Nephron progenitor cell (in vitro differentiated cells): ENCODE results near the gene IBA57.

ENCODE experiments used
- DNase-seq: peaks from one replicate; pipeline ENCODE4 v3.0.0; 2021
- H3K27ac Mint-ChIP-seq: 2 replicates; pipeline ENCODE4 v1.8.0; 2021; ENCODE audit warnings: mild to moderate bottlenecking, moderate library complexity, mixed read lengths
- H3K27me3 Mint-ChIP-seq: 2 replicates; pipeline ENCODE4 v1.8.0; 2021; ENCODE audit warnings: mild to moderate bottlenecking, low read depth, mixed read lengths; ENCODE audit not compliant: poor library complexity
- H3K36me3 Mint-ChIP-seq: 2 replicates; pipeline ENCODE4 v1.8.0; 2021; ENCODE audit warnings: low read depth, mixed read lengths
- H3K4me1 Mint-ChIP-seq: 2 replicates; pipeline ENCODE4 v1.8.0; 2021; ENCODE audit warnings: mixed read lengths
- H3K4me3 Mint-ChIP-seq: 2 replicates; pipeline ENCODE4 v1.8.0; 2021; ENCODE audit warnings: mild to moderate bottlenecking, moderate library complexity, mixed read lengths
- H3K9me3 Mint-ChIP-seq: 2 replicates; pipeline ENCODE4 v1.8.0; 2021; ENCODE audit warnings: mild to moderate bottlenecking, moderate library complexity, mixed read lengths
- CTCF ChIP-seq: fragments of 200-600 bp; sonication (generic); IDR thresholded peaks from 2 replicates; pipeline ENCODE4 v1.5.0; 2021; ENCODE audit warnings: antibody characterized with exemption

The IBA57 gene

GRCh38 chr1:228194921-228195812, 29.6 kb downstream of the IBA57 start:
- H3K4me3 Mint-ChIP-seq: no peak overlapping the region
- H3K4me1 Mint-ChIP-seq: peaks cover 8% of the 10 kb centered on the region
- H3K27ac Mint-ChIP-seq: no peak overlapping the region
- H3K36me3 Mint-ChIP-seq: peaks cover 26% of the 10 kb centered on the region
- no peak for TF ChIP-seq CTCF
- H3K27me3 Mint-ChIP-seq: peaks cover 12% of the 10 kb centered on the region
- peaks cover 37% of the 10 kb centered on the region for H3K9me3 Mint-ChIP-seq
- DNase-seq: no peak

GRCh38 chr1:228197555-228198147, 32.0 kb downstream of the IBA57 start:
- Mint-ChIP-seq H3K4me3 (no peak overlapping the region), H3K9me3 (peaks cover 52% of the 10 kb centered on the region), H3K36me3 (peaks cover 38% of the 10 kb centered on the region), H3K27ac (no peak overlapping the region), H3K27me3 (peaks cover 10% of the 10 kb centered on the region), H3K4me1 (peaks cover 8% of the 10 kb centered on the region)
- TF ChIP-seq CTCF: no peak
- DNase-seq: no peak

GRCh38 chr1:228198977-228199590, 33.5 kb downstream of the IBA57 start:
- TF ChIP-seq CTCF: no peak
- Mint-ChIP-seq H3K4me1 (peaks cover 6% of the 10 kb centered on the region), H3K36me3 (peaks cover 38% of the 10 kb centered on the region), H3K27ac (no peak overlapping the region), H3K9me3 (peaks cover 52% of the 10 kb centered on the region), H3K27me3 (peaks cover 12% of the 10 kb centered on the region), H3K4me3 (no peak overlapping the region)
- no peak for DNase-seq

- Mint-ChIP-seq H3K36me3 (peaks cover 12% of the 10 kb centered on the region), H3K27me3 (peaks cover 7% of the 10 kb centered on the region), H3K9me3 (peaks cover 17% of the 10 kb centered on the region), H3K4me1 (peaks cover 23% of the 10 kb centered on the region), H3K4me3 (no peak overlapping the region), H3K27ac (peak overlapping the region; percentile 43)
- no peak for DNase-seq
- no peak for TF ChIP-seq CTCF
Observed at GRCh38 chr1:228204958-228205357, 39.4 kb downstream of the IBA57 start.

GRCh38 chr1:228205526-228206436, 40.2 kb downstream of the IBA57 start:
- H3K27ac Mint-ChIP-seq: peak overlapping the region; percentile 98
- TF ChIP-seq CTCF: no peak

More at GRCh38 chr1:228205526-228206436, 40.2 kb downstream of the IBA57 start:
- peaks cover 7% of the 10 kb centered on the region for H3K27me3 Mint-ChIP-seq
- peak overlapping the region; percentile 36 for H3K4me3 Mint-ChIP-seq
- H3K4me1 Mint-ChIP-seq: peaks cover 23% of the 10 kb centered on the region
- H3K9me3 Mint-ChIP-seq: peaks cover 9% of the 10 kb centered on the region
- no peak for DNase-seq
- peaks cover 10% of the 10 kb centered on the region for H3K36me3 Mint-ChIP-seq
